ENCODE results near the gene EDIL3. TPM values are rescaled to one million over a fixed set of nuclear protein-coding genes. Genes with fewer than 3 reads are reported as not detected.

EDIL3 gene
- total RNA-seq, 1 experiment from 2014 or later, result 0.32 TPM

- Histone ChIP-seq H4K20me1 (ENCODE audit: insufficient read depth) (no peaks in the 10 kb centered on the region), H3K27ac (ENCODE audit: low read depth, low read length) (no peak overlapping the region), H3K9me3 (ENCODE audit: control insufficient read depth in 1 of 2, insufficient read depth in 1 of 2, low read depth in 1 of 2, low read length in 2 of 2) (no peaks in the 10 kb centered on the region), H3K9me2 (ENCODE audit: insufficient read depth) (no peaks in the 10 kb centered on the region), H3K36me3 (ENCODE audit: control insufficient read depth in 1 of 2, insufficient read depth in 2 of 2, low read length in 2 of 2) (no peaks in the 10 kb centered on the region), H3K4me2 (ENCODE audit: low read length) (no peak overlapping the region), H3K4me3 (replicated peaks in 1 of 2; ENCODE audit: low read depth in 1 of 2, low read length in 2 of 2) (no peak overlapping the region), H2AFZ (ENCODE audit: low read depth, low read length, poor library complexity, severe bottlenecking) (no peak overlapping the region), H3K9ac (ENCODE audit: low read length) (no peak overlapping the region), H3K27me3 (ENCODE audit: insufficient read depth, low read length) (no peaks in the 10 kb centered on the region), H3K79me2 (ENCODE audit: insufficient read depth, low read length) (no peaks in the 10 kb centered on the region), H3K4me1 (ENCODE audit: control insufficient read depth in 1 of 2, insufficient read depth in 2 of 2, low read length in 2 of 2) (peaks cover 0 to 3% of the 10 kb centered on the region in 2 experiments; a peak in 2 of 4 replicates)
- intact Hi-C loops (cut with micrococcal nuclease), result no loop called here
- no peak for ATAC-seq
- TF ChIP-seq EZH2 (IDR thresholded peaks at IDR 0.05), result no peak
- no peak for TF ChIP-seq MAX (IDR thresholded peaks at IDR 0.05)
- TF ChIP-seq SRF (IDR thresholded peaks at IDR 0.05; ENCODE audit: low read depth), result no peak
- TF ChIP-seq ATF3 (IDR thresholded peaks at IDR 0.05), result no peak
- TF ChIP-seq CBX3 (IDR thresholded peaks at IDR 0.05; ENCODE audit: low read depth), result no peak
- no peak for TF ChIP-seq EZH2phosphoT487 (IDR thresholded peaks at IDR 0.05; ENCODE audit: borderline replicate concordance)
- no peak for TF ChIP-seq POLR2A (IDR thresholded peaks at IDR 0.05; ENCODE audit: borderline replicate concordance, extremely low read depth, insufficient read depth, insufficient read length)
- no peak for TF ChIP-seq EGR1 (IDR thresholded peaks at IDR 0.05; ENCODE audit: low read depth)
- no peak for TF ChIP-seq CEBPB (IDR thresholded peaks at IDR 0.05; ENCODE audit: low read depth)
- no peak for TF ChIP-seq SIN3A (IDR thresholded peaks at IDR 0.05; ENCODE audit: low read depth)
- TF ChIP-seq TCF7L2 (IDR thresholded peaks at IDR 0.05; ENCODE audit: borderline replicate concordance, extremely low read depth, insufficient read depth, insufficient read length), result no peak
- TF ChIP-seq RAD21 (IDR thresholded peaks at IDR 0.05; ENCODE audit: low read depth), result no peak
- TF ChIP-seq ELF1 (IDR thresholded peaks at IDR 0.05; ENCODE audit: borderline replicate concordance, low read depth), result no peak
- no peak for TF ChIP-seq JUND (IDR thresholded peaks at IDR 0.05)
- no peak for TF ChIP-seq POLR2AphosphoS5 (IDR thresholded peaks at IDR 0.05; ENCODE audit: low read depth, low read length)
- no peak for DNase-seq (ENCODE audit: low read depth, low spot score)
- no TSS peak for BruUV-seq (replicated peaks)
- ChIA-PET RAD21 (ENCODE audit: low non-redundant PET in 1 of 2, low total read pairs in 2 of 2, uncharacterized antibody in 2 of 2, unreplicated experiment in 2 of 2) (no interaction called here), CTCF (no interaction called here), POLR2A (no interaction called here)
These were observed 125.2 kb downstream of the EDIL3 start for GRCh38 chr5:84259283-84260045.

Measured in HCT116 (cell line).